Stimulated activated CD8-positive, alpha-beta memory T cell treated with anti-CD3 and anti-CD28 coated beads, Interleukin-15, amount 100 ng/mL, for 24 hours (primary cell): ENCODE results near the gene CEACAM1.
"Not testable (repeated sequence)": the region's sequence is repeated elsewhere in the genome, so short reads cannot be mapped to it uniquely, and the experiment has no call there.

Source experiments
- DNase-seq: peaks from one replicate; pipeline ENCODE4 v3.0.0-alpha.2; 2020; ENCODE audit warnings: low read depth

CEACAM1 gene

GRCh38 chr19:42512130-42512636, 16.1 kb downstream of the CEACAM1 start:
- no peak for DNase-seq

GRCh38 chr19:42511340-42511739, 16.9 kb downstream of the CEACAM1 start:
- no peak for DNase-seq

GRCh38 chr19:42508892-42509444, 19.3 kb downstream of the CEACAM1 start:
- DNase-seq, result no peak

GRCh38 chr19:42505066-42505465, 23.2 kb downstream of the CEACAM1 start:
- no peak for DNase-seq

- DNase-seq, result no peak
Measured at GRCh38 chr19:42501733-42502132, 26.5 kb downstream of the CEACAM1 start.

GRCh38 chr19:42501243-42501642, 27.0 kb downstream of the CEACAM1 start:
- DNase-seq, result not testable (repeated sequence)

- no peak for DNase-seq
Measured at GRCh38 chr19:42498169-42498757, 30.0 kb downstream of the CEACAM1 start.

- DNase-seq, result no peak
Measured at GRCh38 chr19:42497492-42498168, 30.7 kb downstream of the CEACAM1 start.

GRCh38 chr19:42496460-42497133, 31.7 kb downstream of the CEACAM1 start:
- no peak for DNase-seq

GRCh38 chr19:42495663-42496062, 32.6 kb downstream of the CEACAM1 start:
- DNase-seq, result no peak

GRCh38 chr19:42494321-42494720, 34.0 kb downstream of the CEACAM1 start:
- DNase-seq, result no peak

- no peak for DNase-seq
Measured at GRCh38 chr19:42488783-42489521, 39.3 kb downstream of the CEACAM1 start.

GRCh38 chr19:42487798-42488178, 40.5 kb downstream of the CEACAM1 start:
- DNase-seq, result no peak

- DNase-seq, result no peak
Measured at GRCh38 chr19:42487032-42487797, 41.1 kb downstream of the CEACAM1 start.

GRCh38 chr19:42485036-42485435, 43.2 kb downstream of the CEACAM1 start:
- DNase-seq, result not testable (repeated sequence)

- no peak for DNase-seq
Measured at GRCh38 chr19:42480335-42481095, 47.8 kb downstream of the CEACAM1 start.

GRCh38 chr19:42479736-42480135, 48.5 kb downstream of the CEACAM1 start:
- no peak for DNase-seq

GRCh38 chr19:42478765-42479311, 49.4 kb downstream of the CEACAM1 start:
- no peak for DNase-seq

- no peak for DNase-seq
Measured at GRCh38 chr19:42477933-42478332, 50.3 kb downstream of the CEACAM1 start.

GRCh38 chr19:42477117-42477516, 51.2 kb downstream of the CEACAM1 start:
- no peak for DNase-seq
